Colonic mucosa (tissue), 4 donors: ENCODE data around the gene UGT1A3. TPM values are rescaled to one million over a fixed set of nuclear protein-coding genes. Genes with fewer than 3 reads are reported as not detected.

Experiments
- DNase-seq: peaks from one replicate; pipeline ENCODE4 v3.0.0-alpha.2; 2020
- H3K27ac ChIP-seq: fragments of 200-600 bp; one replicate; pipeline ENCODE4 v1.8.0; 2021
- H3K27me3 ChIP-seq: fragments of 200-600 bp; one replicate; pipeline ENCODE4 v1.8.0; 2021
- H3K36me3 ChIP-seq: fragments of 200-600 bp; one replicate; pipeline ENCODE4 v1.8.0; 2021
- H3K4me1 ChIP-seq: fragments of 200-600 bp; one replicate; pipeline ENCODE4 v1.8.0; 2021; ENCODE audit warnings: mild to moderate bottlenecking
- H3K4me3 ChIP-seq: fragments of 200-600 bp; one replicate; pipeline ENCODE4 v1.8.0; 2021
- H3K9ac ChIP-seq, 2 donors: one replicate each; pipeline ENCODE4 v1.7.0; 2013; ENCODE audit warnings: control low read depth in 2 of 2, low read depth in 2 of 2, low read length in 2 of 2
- H3K9me3 ChIP-seq: fragments of 200-600 bp; one replicate; pipeline ENCODE4 v1.8.0; 2021
- CTCF ChIP-seq: fragments of 200-600 bp; IDR thresholded peaks from one replicate; pipeline ENCODE4 v1.8.0; 2022; ENCODE audit warnings: antibody characterized with exemption, mild to moderate bottlenecking
- intact Hi-C: fragments of 100-400 bp; cut with DNase I; formaldehyde crosslinking; loops from one replicate; pipeline ENCODE4 v1.14.1; 2022
- total RNA-seq, 2 donors: library from RNA; stranded (reverse); fragmentation: NEBNext Ultra II Directional in 1 of 2; extraction: Animal tissue kit (Norgen Biotek cat#: 25700) in 1 of 2; gene quantifications; one replicate each; pipeline ENCODE4 v1.2.1, GENCODE V29; 2021
- donor health status: healthy.
- donor health status: DM: no; HTN: no; CAD: no.
- donor health status: DM: no; HTN: no; CAD: no.

UGT1A3 gene
- total RNA-seq, 2 donors from 2014 or later = 1.0 to 1.9 TPM

- Histone ChIP-seq H3K27me3 (no peaks in the 10 kb centered on the region), H3K4me1 (peaks cover 3% of the 10 kb centered on the region), H3K27ac (peak overlapping the region; percentile 42), H3K9me3 (no peaks in the 10 kb centered on the region), H3K9ac (peak overlapping the region in 1 of 2 donors; percentile 36), H3K36me3 (no peaks in the 10 kb centered on the region), H3K4me3 (no peak overlapping the region)
- peak; percentile 58 for DNase-seq
- TF ChIP-seq CTCF = no peak
- intact Hi-C loops = no loop called here
Observed at GRCh38 chr2:233691443-233692433, 37.1 kb upstream of the UGT1A3 start.

GRCh38 chr2:233692648-233693047 lies 36.2 kb upstream of the UGT1A3 start, which contains the start of gene UGT1A6:
UGT1A6 (plus strand) TSS chr2:233692890; CDS start chr2:233693005, 115 bp downstream.
- no peaks in the 10 kb centered on the region for H3K36me3 ChIP-seq
- H3K4me3 ChIP-seq = no peak within 1 kb of the TSS
- H3K27ac ChIP-seq = peak within 1 kb of the TSS; percentile 42
- H3K27me3 ChIP-seq = no peaks in the 10 kb centered on the region
- H3K4me1 ChIP-seq = peaks cover 3% of the 10 kb centered on the region
- TF ChIP-seq CTCF = no peak
- no peak for DNase-seq
- no peaks in the 10 kb centered on the region for H3K9me3 ChIP-seq
- H3K9ac ChIP-seq = peak within 1 kb of the TSS in 1 of 2 donors; percentile 36
- intact Hi-C loops = no loop called here

GRCh38 chr2:233693963-233694362 lies 34.9 kb upstream of the UGT1A3 start:
- Histone ChIP-seq H3K27ac (no peak overlapping the region), H3K4me3 (no peak overlapping the region), H3K9ac (no peak overlapping the region), H3K4me1 (peaks cover 3% of the 10 kb centered on the region), H3K27me3 (no peaks in the 10 kb centered on the region), H3K9me3 (no peaks in the 10 kb centered on the region), H3K36me3 (no peaks in the 10 kb centered on the region)
- DNase-seq = no peak
- no peak for TF ChIP-seq CTCF
- intact Hi-C loops = no loop called here

- DNase-seq = no peak
- Histone ChIP-seq H3K36me3 (no peaks in the 10 kb centered on the region), H3K9me3 (no peaks in the 10 kb centered on the region), H3K4me3 (no peak overlapping the region), H3K27me3 (no peaks in the 10 kb centered on the region), H3K27ac (no peak overlapping the region), H3K9ac (no peak overlapping the region), H3K4me1 (no peaks in the 10 kb centered on the region)
- intact Hi-C loops = no loop called here
- no peak for TF ChIP-seq CTCF
Observed at GRCh38 chr2:233698740-233699139, 30.1 kb upstream of the UGT1A3 start.

GRCh38 chr2:233699424-233700027 lies 29.3 kb upstream of the UGT1A3 start:
- DNase-seq = no peak
- Histone ChIP-seq H3K27ac (no peak overlapping the region), H3K4me3 (no peak overlapping the region), H3K36me3 (no peaks in the 10 kb centered on the region), H3K27me3 (no peaks in the 10 kb centered on the region), H3K9me3 (no peaks in the 10 kb centered on the region), H3K9ac (no peak overlapping the region), H3K4me1 (no peaks in the 10 kb centered on the region)
- TF ChIP-seq CTCF = no peak
- intact Hi-C loops = no loop called here
